HG03442 (cell line): ENCODE data around the gene SMARCD3.

ENCODE experiments used
- ATAC-seq: cut with Tn5 transposase; IDR thresholded peaks from one replicate; pipeline ENCODE4 v1.9.1; 2021; ENCODE audit warnings: mild to moderate bottlenecking, moderate library complexity; ENCODE audit not compliant: unreplicated experiment

The SMARCD3 gene

GRCh38 chr7:151250181-151251132 is 2.0 kb upstream of the SMARCD3 start:
- ATAC-seq = no peak

GRCh38 chr7:151249732-151250072 is 1.2 kb upstream of the SMARCD3 start:
- no peak for ATAC-seq

GRCh38 chr7:151249034-151249731 is 689 bp upstream of the SMARCD3 start:
- ATAC-seq = no peak

- ATAC-seq = no peak
Measured at GRCh38 chr7:151247611-151248345, 716 bp downstream of the SMARCD3 start.

- ATAC-seq = no peak
Measured at GRCh38 chr7:151246851-151247580, 1.5 kb downstream of the SMARCD3 start.

GRCh38 chr7:151246102-151246850 is 2.2 kb downstream of the SMARCD3 start:
- ATAC-seq = no peak

- ATAC-seq = no peak
Measured at GRCh38 chr7:151245360-151246101, 3.0 kb downstream of the SMARCD3 start.

GRCh38 chr7:151244841-151245346 is 3.6 kb downstream of the SMARCD3 start:
- no peak for ATAC-seq

GRCh38 chr7:151244196-151244840 is 4.2 kb downstream of the SMARCD3 start:
- ATAC-seq = no peak

- no peak for ATAC-seq
Measured at GRCh38 chr7:151243408-151244195, 4.9 kb downstream of the SMARCD3 start.

GRCh38 chr7:151243045-151243349 is 5.5 kb downstream of the SMARCD3 start:
- ATAC-seq = no peak

GRCh38 chr7:151242159-151243044 is 6.1 kb downstream of the SMARCD3 start:
- no peak for ATAC-seq

GRCh38 chr7:151241755-151242096 is 6.8 kb downstream of the SMARCD3 start:
- no peak for ATAC-seq

- no peak for ATAC-seq
Measured at GRCh38 chr7:151240942-151241754, 7.3 kb downstream of the SMARCD3 start.

GRCh38 chr7:151240536-151240935 is 8.0 kb downstream of the SMARCD3 start:
- no peak for ATAC-seq

GRCh38 chr7:151239837-151240459 is 8.5 kb downstream of the SMARCD3 start:
- ATAC-seq = no peak
